ENCODE results near the gene JAZF1. TPM values are rescaled to one million over a fixed set of nuclear protein-coding genes. Genes with fewer than 3 reads are reported as not detected.

The JAZF1 gene
- polyA plus RNA-seq, 1 donor = 11.4 TPM

DNA sequence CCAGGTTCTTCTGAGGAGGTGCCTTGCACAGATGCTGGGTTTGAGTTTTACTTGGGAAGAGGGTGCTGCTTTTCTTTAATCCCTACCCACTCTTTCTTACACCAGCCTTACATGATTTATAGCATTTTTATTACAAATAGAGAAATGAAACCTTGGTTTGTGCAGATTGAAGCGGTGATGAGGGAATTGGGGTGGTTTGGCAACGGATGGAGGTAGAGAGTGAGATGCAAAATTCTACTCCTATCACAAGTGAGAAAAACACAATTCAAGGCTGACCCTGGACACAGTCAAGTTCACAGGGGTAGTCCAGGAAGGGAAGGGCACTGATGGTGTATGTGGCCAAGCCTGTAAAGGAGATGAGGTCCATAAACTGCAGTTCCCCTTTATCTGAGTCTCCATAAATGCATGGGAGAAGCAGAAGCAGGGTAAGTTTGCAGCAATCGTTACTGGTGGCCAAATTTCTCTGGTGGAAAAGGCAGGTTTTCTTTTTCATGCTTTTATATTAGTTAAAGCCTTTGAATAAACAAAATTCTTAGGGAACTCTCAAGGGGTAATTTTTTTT, 214.3 kb downstream of the JAZF1 start:
- DNase-seq = no peak
- no peaks in the 10 kb centered on the region for H3K36me3 ChIP-seq (ENCODE audit: control insufficient read depth, insufficient read depth, low read length)
- no peaks in the 10 kb centered on the region for H3K4me1 ChIP-seq (ENCODE audit: control insufficient read depth, insufficient read depth, low read length)
- WGBS (ENCODE audit: insufficient coverage, low lambda C conversion rate) = 60% methylated on average over 1 of the region's 3 CpGs
- H3K9me3 ChIP-seq (ENCODE audit: control insufficient read depth, low read depth, low read length) = no peaks in the 10 kb centered on the region
- no peak overlapping the region for H3K4me3 ChIP-seq (ENCODE audit: low read length)
- no peak overlapping the region for H3K27ac ChIP-seq (ENCODE audit: low read length)
- H3K27me3 ChIP-seq (ENCODE audit: control insufficient read depth, insufficient read depth, low read length) = peaks cover 3% of the 10 kb centered on the region

GRCh38 chr7:27965650-27966049, 214.9 kb downstream of the JAZF1 start:
- no peaks in the 10 kb centered on the region for H3K4me1 ChIP-seq (ENCODE audit: control insufficient read depth, insufficient read depth, low read length)
- H3K9me3 ChIP-seq (ENCODE audit: control insufficient read depth, low read depth, low read length) = no peaks in the 10 kb centered on the region
- no peaks in the 10 kb centered on the region for H3K36me3 ChIP-seq (ENCODE audit: control insufficient read depth, insufficient read depth, low read length)
- WGBS (ENCODE audit: insufficient coverage, low lambda C conversion rate) = no CpG with 5 or more reads among the region's 2 CpGs
- no peak overlapping the region for H3K27ac ChIP-seq (ENCODE audit: low read length)
- H3K27me3 ChIP-seq (ENCODE audit: control insufficient read depth, insufficient read depth, low read length) = no peaks in the 10 kb centered on the region
- no peak for DNase-seq
- H3K4me3 ChIP-seq (ENCODE audit: low read length) = no peak overlapping the region

DNA sequence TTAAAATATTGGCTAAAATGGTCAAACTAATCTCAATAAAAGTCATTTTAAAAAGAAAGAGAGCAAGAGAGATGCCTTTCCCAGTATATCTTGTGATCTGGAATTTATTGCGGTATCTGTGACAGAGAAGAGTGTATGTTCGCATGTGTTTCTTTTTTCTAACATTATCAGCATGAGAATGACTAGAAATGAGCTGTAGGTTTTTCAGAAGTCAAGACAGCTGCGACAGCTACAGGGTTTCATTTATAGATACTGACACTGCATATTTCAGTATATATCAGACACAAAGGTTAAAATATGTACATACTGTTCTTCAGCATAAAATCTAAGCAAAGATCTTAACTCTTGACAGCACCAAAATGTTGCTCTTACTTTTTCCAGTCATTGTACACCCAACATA, 215.8 kb downstream of the JAZF1 start:
- WGBS (ENCODE audit: insufficient coverage, low lambda C conversion rate) = 100% methylated on average over 2 of the region's 3 CpGs
- H3K9me3 ChIP-seq (ENCODE audit: control insufficient read depth, low read depth, low read length) = no peaks in the 10 kb centered on the region
- H3K4me1 ChIP-seq (ENCODE audit: control insufficient read depth, insufficient read depth, low read length) = no peaks in the 10 kb centered on the region

GRCh38 chr7:27963056-27963455, 217.5 kb downstream of the JAZF1 start:
- no peak for DNase-seq
- Histone ChIP-seq H3K27ac (ENCODE audit: low read length) (no peak overlapping the region), H3K4me1 (ENCODE audit: control insufficient read depth, insufficient read depth, low read length) (no peaks in the 10 kb centered on the region), H3K4me3 (ENCODE audit: low read length) (no peak overlapping the region), H3K27me3 (ENCODE audit: control insufficient read depth, insufficient read depth, low read length) (no peaks in the 10 kb centered on the region), H3K9me3 (ENCODE audit: control insufficient read depth, low read depth, low read length) (no peaks in the 10 kb centered on the region), H3K36me3 (ENCODE audit: control insufficient read depth, insufficient read depth, low read length) (no peaks in the 10 kb centered on the region)
- 100% methylated on average over 1 of the region's 1 CpG for WGBS (ENCODE audit: insufficient coverage, low lambda C conversion rate)

More for the DNA sequence above, 215.8 kb downstream of the JAZF1 start:
- Histone ChIP-seq H3K4me3 (ENCODE audit: low read length) (no peak overlapping the region), H3K36me3 (ENCODE audit: control insufficient read depth, insufficient read depth, low read length) (no peaks in the 10 kb centered on the region), H3K27me3 (ENCODE audit: control insufficient read depth, insufficient read depth, low read length) (no peaks in the 10 kb centered on the region), H3K27ac (ENCODE audit: low read length) (no peak overlapping the region)
- no peak for DNase-seq

DNA sequence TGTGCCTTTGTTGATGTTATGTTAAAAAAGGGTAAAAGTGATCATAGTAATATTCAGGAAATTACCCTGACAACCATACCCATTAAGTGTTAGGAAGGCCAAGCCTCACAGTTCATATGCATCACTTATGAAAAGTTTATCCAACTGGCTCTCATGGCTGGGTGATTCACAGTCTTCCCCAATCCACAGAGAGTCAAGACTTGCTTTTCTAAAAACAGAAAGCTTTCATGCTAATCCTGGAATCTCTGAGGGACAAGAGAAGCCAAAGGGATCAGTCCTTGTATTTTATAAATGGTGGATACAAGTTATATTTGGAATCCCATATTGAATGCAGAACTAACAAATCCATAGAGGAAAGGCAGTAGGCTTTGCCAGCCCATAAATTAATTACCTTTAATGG, 218.3 kb downstream of the JAZF1 start:
- Histone ChIP-seq H3K36me3 (ENCODE audit: control insufficient read depth, insufficient read depth, low read length) (no peaks in the 10 kb centered on the region), H3K4me1 (ENCODE audit: control insufficient read depth, insufficient read depth, low read length) (no peaks in the 10 kb centered on the region), H3K4me3 (ENCODE audit: low read length) (no peak overlapping the region), H3K27me3 (ENCODE audit: control insufficient read depth, insufficient read depth, low read length) (no peaks in the 10 kb centered on the region), H3K9me3 (ENCODE audit: control insufficient read depth, low read depth, low read length) (no peaks in the 10 kb centered on the region), H3K27ac (ENCODE audit: low read length) (no peak overlapping the region)
- no peak for DNase-seq

- WGBS (ENCODE audit: insufficient coverage, low lambda C conversion rate) = no CpG with 5 or more reads among the region's 5 CpGs
- H3K4me1 ChIP-seq (ENCODE audit: control insufficient read depth, insufficient read depth, low read length) = no peaks in the 10 kb centered on the region
- H3K9me3 ChIP-seq (ENCODE audit: control insufficient read depth, low read depth, low read length) = no peaks in the 10 kb centered on the region
- H3K27ac ChIP-seq (ENCODE audit: low read length) = no peak overlapping the region
- DNase-seq = no peak
- no peaks in the 10 kb centered on the region for H3K27me3 ChIP-seq (ENCODE audit: control insufficient read depth, insufficient read depth, low read length)
- no peak overlapping the region for H3K4me3 ChIP-seq (ENCODE audit: low read length)
- H3K36me3 ChIP-seq (ENCODE audit: control insufficient read depth, insufficient read depth, low read length) = no peaks in the 10 kb centered on the region
Observed at GRCh38 chr7:27961255-27961654, 219.3 kb downstream of the JAZF1 start.

GRCh38 chr7:27960415-27960814, 220.2 kb downstream of the JAZF1 start:
- Histone ChIP-seq H3K4me3 (ENCODE audit: low read length) (no peak overlapping the region), H3K27ac (ENCODE audit: low read length) (no peak overlapping the region), H3K9me3 (ENCODE audit: control insufficient read depth, low read depth, low read length) (no peaks in the 10 kb centered on the region), H3K4me1 (ENCODE audit: control insufficient read depth, insufficient read depth, low read length) (no peaks in the 10 kb centered on the region), H3K36me3 (ENCODE audit: control insufficient read depth, insufficient read depth, low read length) (no peaks in the 10 kb centered on the region), H3K27me3 (ENCODE audit: control insufficient read depth, insufficient read depth, low read length) (no peaks in the 10 kb centered on the region)
- no CpG with 5 or more reads among the region's 1 CpG for WGBS (ENCODE audit: insufficient coverage, low lambda C conversion rate)
- no peak for DNase-seq

GRCh38 chr7:27958933-27959548, 221.6 kb downstream of the JAZF1 start:
- no peaks in the 10 kb centered on the region for H3K36me3 ChIP-seq (ENCODE audit: control insufficient read depth, insufficient read depth, low read length)
- no peak overlapping the region for H3K27ac ChIP-seq (ENCODE audit: low read length)
- H3K27me3 ChIP-seq (ENCODE audit: control insufficient read depth, insufficient read depth, low read length) = no peaks in the 10 kb centered on the region
- no peak overlapping the region for H3K4me3 ChIP-seq (ENCODE audit: low read length)
- no peak for DNase-seq
- H3K9me3 ChIP-seq (ENCODE audit: control insufficient read depth, low read depth, low read length) = no peaks in the 10 kb centered on the region
- H3K4me1 ChIP-seq (ENCODE audit: control insufficient read depth, insufficient read depth, low read length) = no peaks in the 10 kb centered on the region

DNA sequence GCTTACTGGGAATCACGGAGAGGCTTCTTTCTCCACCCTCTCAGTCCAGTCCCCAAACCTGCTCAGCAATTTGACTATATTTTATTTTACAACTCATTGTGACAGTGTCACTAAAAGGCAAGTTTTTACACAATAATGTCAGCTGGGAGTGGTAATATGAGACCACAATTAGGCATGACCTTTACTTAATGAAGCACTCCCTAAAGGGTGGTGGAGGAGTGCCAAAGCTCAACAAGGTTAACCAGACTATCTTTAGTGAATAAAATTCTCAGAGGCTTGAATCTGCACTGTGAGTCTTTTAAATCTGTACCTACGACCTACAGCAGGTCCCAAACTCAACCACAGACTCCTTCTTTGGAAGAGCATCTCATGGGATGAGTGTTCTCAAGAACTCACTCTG, 225.0 kb downstream of the JAZF1 start:
- Histone ChIP-seq H3K9me3 (ENCODE audit: control insufficient read depth, low read depth, low read length) (no peaks in the 10 kb centered on the region), H3K4me1 (ENCODE audit: control insufficient read depth, insufficient read depth, low read length) (no peaks in the 10 kb centered on the region), H3K36me3 (ENCODE audit: control insufficient read depth, insufficient read depth, low read length) (no peaks in the 10 kb centered on the region), H3K27ac (ENCODE audit: low read length) (no peak overlapping the region), H3K27me3 (ENCODE audit: control insufficient read depth, insufficient read depth, low read length) (peaks cover 2% of the 10 kb centered on the region), H3K4me3 (ENCODE audit: low read length) (no peak overlapping the region)
- DNase-seq = no peak
- WGBS (ENCODE audit: insufficient coverage, low lambda C conversion rate) = 100% methylated on average over 1 of the region's 2 CpGs

DNA sequence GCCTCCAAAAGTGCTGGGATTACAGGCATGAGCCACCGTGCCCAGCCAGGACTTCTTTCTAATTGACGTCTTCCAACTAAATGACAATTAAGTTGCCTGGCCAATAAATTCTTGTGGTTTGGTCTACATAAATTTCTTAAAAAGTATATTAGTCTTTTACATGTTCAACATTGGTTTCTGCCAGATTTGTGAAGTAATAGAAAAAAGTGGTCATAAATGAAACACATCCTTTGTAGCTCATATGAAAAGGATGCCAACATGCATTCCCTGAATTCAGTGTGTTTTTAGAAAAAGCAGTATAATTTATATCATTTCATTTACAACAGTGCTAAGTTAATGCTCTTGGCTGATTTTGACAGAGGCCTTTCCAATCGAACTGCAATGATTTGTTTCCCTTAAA, 225.6 kb downstream of the JAZF1 start:
- Histone ChIP-seq H3K9me3 (ENCODE audit: control insufficient read depth, low read depth, low read length) (no peaks in the 10 kb centered on the region), H3K27ac (ENCODE audit: low read length) (no peak overlapping the region), H3K4me3 (ENCODE audit: low read length) (no peak overlapping the region), H3K36me3 (ENCODE audit: control insufficient read depth, insufficient read depth, low read length) (no peaks in the 10 kb centered on the region), H3K27me3 (ENCODE audit: control insufficient read depth, insufficient read depth, low read length) (peaks cover 2% of the 10 kb centered on the region), H3K4me1 (ENCODE audit: control insufficient read depth, insufficient read depth, low read length) (no peaks in the 10 kb centered on the region)
- WGBS (ENCODE audit: insufficient coverage, low lambda C conversion rate) = 92% methylated on average over 2 of the region's 3 CpGs
- DNase-seq = no peak

DNA sequence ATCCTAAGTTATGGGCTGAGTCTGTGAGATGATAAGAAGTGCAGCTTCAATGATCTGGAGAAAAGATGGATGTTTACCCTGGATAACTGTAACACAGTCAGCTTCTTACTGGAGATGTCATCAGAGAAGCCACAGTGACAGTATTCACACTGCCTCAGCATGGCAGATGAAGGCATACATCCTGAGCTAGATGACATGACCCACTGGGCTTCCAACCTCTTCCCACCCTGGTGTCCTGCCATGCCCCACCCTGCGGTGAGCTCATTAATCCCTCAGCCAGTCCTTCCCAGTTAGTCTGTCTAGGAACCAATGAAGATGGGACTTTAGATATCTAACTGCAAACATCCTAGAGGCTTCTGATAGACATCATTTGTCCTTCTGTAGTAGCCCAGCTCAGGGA, 226.8 kb downstream of the JAZF1 start:
- Histone ChIP-seq H3K4me1 (ENCODE audit: control insufficient read depth, insufficient read depth, low read length) (no peaks in the 10 kb centered on the region), H3K4me3 (ENCODE audit: low read length) (no peak overlapping the region), H3K36me3 (ENCODE audit: control insufficient read depth, insufficient read depth, low read length) (no peaks in the 10 kb centered on the region), H3K9me3 (ENCODE audit: control insufficient read depth, low read depth, low read length) (no peaks in the 10 kb centered on the region), H3K27me3 (ENCODE audit: control insufficient read depth, insufficient read depth, low read length) (peaks cover 2% of the 10 kb centered on the region), H3K27ac (ENCODE audit: low read length) (no peak overlapping the region)
- DNase-seq = no peak
- no CpG with 5 or more reads among the region's 1 CpG for WGBS (ENCODE audit: insufficient coverage, low lambda C conversion rate)

Measured in large intestine (tissue), 3 donors.